HG02623 (cell line): Measurements from ENCODE around the gene USP54.
"Not testable (repeated sequence)": the region's sequence is repeated elsewhere in the genome, so short reads cannot be mapped to it uniquely, and the experiment has no call there.

Experiments
- ATAC-seq: cut with Tn5 transposase; IDR thresholded peaks from one replicate; pipeline ENCODE4 v1.9.1; 2021; ENCODE audit warnings: moderate library complexity; ENCODE audit not compliant: unreplicated experiment

Gene USP54, protein sequence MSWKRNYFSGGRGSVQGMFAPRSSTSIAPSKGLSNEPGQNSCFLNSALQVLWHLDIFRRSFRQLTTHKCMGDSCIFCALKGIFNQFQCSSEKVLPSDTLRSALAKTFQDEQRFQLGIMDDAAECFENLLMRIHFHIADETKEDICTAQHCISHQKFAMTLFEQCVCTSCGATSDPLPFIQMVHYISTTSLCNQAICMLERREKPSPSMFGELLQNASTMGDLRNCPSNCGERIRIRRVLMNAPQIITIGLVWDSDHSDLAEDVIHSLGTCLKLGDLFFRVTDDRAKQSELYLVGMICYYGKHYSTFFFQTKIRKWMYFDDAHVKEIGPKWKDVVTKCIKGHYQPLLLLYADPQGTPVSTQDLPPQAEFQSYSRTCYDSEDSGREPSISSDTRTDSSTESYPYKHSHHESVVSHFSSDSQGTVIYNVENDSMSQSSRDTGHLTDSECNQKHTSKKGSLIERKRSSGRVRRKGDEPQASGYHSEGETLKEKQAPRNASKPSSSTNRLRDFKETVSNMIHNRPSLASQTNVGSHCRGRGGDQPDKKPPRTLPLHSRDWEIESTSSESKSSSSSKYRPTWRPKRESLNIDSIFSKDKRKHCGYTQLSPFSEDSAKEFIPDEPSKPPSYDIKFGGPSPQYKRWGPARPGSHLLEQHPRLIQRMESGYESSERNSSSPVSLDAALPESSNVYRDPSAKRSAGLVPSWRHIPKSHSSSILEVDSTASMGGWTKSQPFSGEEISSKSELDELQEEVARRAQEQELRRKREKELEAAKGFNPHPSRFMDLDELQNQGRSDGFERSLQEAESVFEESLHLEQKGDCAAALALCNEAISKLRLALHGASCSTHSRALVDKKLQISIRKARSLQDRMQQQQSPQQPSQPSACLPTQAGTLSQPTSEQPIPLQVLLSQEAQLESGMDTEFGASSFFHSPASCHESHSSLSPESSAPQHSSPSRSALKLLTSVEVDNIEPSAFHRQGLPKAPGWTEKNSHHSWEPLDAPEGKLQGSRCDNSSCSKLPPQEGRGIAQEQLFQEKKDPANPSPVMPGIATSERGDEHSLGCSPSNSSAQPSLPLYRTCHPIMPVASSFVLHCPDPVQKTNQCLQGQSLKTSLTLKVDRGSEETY (N-terminal part only)

DNA sequence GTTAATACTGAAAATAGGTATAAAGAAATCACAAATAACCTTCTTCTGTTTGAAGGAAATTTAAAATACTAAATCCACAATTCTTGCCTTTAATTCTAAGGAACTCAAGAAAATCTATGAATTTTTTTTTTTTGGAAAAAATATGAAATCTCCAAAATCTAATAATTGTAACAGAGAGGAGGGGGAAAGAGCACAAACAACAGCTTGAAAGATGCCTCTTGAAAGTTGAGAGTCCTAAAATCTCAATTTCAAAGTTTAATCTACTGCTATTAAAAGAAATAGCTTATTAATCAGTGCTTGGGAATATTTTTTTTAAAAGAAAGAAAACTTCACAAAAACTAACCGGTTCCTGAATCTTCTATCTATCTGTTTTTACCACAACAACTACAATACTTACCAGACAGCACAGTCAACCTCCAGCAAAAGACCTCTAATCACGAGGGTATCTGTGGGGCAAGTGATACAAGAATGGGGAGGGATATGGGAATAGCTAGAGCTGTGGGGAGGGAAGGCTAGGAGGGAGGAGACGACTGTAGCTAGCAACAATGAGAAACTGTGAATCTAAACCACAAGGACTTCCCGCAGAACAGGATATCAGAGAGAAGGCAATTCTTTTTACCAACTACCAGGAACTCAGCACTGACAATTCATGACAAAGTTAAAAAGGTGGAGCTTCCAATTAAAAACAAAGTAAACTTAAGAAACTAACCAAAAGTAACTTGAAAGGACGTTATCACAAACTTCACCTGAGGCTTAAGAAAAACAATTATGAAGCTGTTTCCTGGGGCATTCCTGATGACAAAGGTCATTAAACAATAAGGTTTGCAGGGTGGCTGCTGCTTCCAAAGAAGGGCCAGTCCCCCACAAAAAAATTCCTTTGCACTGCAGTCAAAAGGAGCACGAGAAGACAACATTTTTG, at the start of gene USP54:
Gene USP54, minus strand, starts transcription at position 462 of the 919 bp plus-strand sequence. CDS start 15,684 bp downstream, outside the sequence.
- ATAC-seq, result no peak

GRCh38 chr10:73639286-73639685, 48.1 kb upstream of the USP54 start:
- no peak for ATAC-seq

DNA sequence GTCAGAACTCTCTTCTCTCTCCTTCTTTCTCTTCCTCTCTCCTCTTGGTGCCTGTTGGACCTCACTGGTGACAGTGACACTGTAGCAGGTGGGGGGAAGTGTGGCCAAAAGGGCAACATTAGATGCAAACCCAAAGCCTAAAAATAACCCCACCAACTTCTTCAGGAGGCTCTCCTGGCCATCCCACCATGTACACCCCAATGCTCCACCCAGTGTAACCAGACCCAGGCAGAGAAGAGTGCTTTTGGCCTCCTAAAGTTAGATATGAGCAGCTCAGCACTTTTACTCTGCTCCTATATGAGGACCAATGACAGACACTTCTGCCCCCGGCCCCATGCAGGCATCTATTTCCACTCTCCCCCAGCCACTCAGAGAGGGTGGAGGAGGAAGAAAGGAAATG, 44.6 kb upstream of the USP54 start:
- ATAC-seq, result no peak

GRCh38 chr10:73634421-73634820, 43.3 kb upstream of the USP54 start:
- ATAC-seq, result no peak

- no peak for ATAC-seq
Observed at GRCh38 chr10:73629165-73629564, 38.0 kb upstream of the USP54 start.

DNA sequence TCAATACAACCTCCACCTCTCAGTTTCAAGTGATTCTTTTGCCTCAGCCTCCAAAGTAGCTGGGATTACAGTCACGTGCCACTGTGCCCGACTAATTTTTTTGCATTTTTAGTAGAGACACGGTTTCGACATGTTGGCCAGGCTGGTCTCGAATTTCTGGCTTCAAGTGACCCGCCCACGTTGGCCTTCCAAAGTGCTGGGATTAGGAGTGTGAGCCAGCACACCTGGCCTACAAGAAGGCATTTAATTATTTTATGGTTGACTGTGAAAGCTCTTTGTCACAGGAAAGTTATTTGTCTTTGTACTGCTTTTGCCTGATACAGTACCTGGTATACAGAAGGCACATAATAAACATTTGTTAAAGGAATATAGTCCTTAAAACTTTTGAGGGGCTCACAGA, 37.3 kb upstream of the USP54 start:
- ATAC-seq, result no peak

DNA sequence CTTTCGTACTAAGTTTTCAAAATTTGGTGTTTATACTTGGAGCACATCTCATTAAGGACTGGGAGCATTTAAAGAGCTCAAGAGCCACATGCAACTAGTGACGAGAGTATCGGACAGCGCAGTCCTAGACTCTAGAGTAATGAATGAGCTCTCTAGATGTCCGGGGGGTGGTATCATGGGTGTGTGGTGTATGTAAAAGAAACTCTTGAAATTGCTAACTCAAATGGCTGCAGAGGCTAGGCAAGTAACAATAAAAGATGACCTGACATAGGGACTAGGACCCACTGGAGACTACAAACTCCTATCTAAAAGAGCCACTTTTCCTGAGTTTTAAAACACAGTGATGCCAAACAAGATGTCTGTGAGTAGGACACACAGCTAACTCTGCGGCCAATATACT, 36.2 kb upstream of the USP54 start:
- ATAC-seq, result no peak

DNA sequence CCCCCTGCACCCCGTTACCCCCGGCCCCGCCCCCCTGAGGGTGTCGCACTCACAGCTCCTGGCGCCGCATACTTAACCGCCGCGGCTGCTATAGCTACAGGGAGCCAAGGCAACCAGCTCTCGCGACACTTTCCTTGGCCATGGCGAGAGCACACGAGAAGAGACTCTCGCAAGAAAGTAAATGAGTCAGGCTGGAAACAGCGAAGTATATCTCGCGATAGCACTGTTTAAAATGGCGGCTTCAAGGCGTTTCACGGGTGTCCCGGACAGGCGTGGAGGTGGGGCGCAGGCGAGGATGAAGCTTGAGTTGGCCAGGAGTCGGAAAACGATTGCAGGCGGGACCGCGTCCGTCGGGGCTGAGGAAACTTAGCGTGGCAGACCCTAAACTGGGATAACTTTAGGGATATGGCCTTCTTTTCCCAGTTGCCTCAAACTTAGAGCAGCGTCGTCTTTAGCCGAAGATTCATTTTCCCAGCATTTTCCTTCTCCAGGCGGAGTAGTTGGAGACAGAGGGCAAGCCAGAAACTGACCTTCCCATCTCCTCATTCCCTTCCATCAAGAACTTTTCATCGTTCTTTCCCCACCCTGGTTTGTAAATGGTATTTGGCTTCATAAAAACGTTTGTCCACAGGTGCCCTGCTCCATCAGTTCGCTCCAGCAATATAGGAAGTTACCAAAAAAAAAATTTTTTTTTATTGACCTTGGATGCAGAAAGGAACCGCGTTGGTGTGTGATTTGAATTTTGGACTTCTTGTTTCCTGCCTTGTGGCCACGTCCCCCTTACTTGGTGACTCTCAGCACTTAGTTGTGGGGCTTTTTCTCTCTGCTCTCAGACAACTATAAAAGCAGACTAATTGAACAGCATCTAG, 35.0 kb upstream of the USP54 start:
- peak; percentile 95 for ATAC-seq

GRCh38 chr10:73625004-73625883, 34.1 kb upstream of the USP54 start:
- peak; percentile 23 for ATAC-seq

- no peak for ATAC-seq
Observed at GRCh38 chr10:73623056-73623455, 31.9 kb upstream of the USP54 start.

- ATAC-seq, result not testable (repeated sequence)
Observed at GRCh38 chr10:73620974-73621373, 29.8 kb upstream of the USP54 start.

- ATAC-seq, result not testable (repeated sequence)
Observed at GRCh38 chr10:73617143-73617542, 26.0 kb upstream of the USP54 start.

DNA sequence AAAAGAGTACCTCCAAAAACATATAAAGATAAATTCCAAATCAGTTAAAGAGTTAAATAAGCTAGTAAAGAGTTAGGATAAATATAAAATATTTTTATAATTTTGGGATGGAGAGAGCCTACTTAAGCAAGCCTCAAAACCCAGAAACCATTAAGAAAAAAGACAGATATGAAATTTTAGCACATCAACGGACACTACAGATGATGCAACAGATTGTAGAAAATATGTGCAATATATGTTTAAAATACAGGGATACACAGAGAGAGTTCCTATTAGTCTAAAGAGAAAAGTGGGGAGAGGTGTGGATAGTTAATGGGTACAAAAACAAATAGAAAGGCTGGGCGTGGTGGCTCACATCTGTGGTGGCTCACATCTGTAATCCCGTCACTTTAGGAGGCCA, 23.6 kb upstream of the USP54 start:
- ATAC-seq, result no peak

GRCh38 chr10:73609116-73609515, 18.0 kb upstream of the USP54 start:
- ATAC-seq, result no peak

DNA sequence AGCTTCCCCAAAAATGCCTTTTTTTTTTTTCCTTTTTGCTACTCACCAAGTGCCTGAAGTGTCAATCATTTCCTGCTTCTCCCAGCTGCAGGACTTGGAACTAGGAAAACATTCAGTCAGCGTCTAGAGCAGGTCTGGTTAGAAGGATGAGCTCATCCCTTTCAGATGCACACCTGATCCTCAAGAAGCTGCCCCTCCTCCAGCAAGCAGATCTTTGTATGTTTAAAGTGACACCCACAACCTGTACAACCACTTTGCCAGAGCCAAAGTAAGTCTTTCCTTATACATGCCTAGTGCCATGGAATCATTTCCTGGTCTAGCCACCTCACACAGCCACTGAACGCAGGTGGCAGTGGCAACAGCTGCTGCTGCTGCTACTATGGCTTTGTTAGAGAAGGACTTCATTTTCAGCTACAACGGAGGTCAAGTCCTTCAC, 10.4 kb upstream of the USP54 start:
- no peak for ATAC-seq

DNA sequence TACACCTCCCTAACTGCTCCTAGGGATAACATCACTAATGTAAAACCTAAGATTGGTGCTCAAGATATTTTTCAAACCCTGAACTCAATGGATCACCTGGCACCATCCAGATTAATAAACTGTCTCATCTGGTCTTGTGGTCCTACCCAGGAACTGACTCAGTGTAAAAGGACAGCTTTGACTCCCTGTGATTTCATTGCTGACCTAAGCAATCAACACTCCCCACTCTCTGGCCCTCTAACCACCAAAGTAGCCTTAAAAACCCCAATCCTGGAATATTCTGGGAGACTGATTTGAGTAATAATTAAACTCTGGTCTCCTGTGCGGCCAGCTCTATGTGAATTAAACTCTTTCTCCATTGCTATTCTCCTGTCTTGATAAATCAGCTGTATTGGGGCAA, 6.2 kb upstream of the USP54 start:
- ATAC-seq, result no peak

DNA sequence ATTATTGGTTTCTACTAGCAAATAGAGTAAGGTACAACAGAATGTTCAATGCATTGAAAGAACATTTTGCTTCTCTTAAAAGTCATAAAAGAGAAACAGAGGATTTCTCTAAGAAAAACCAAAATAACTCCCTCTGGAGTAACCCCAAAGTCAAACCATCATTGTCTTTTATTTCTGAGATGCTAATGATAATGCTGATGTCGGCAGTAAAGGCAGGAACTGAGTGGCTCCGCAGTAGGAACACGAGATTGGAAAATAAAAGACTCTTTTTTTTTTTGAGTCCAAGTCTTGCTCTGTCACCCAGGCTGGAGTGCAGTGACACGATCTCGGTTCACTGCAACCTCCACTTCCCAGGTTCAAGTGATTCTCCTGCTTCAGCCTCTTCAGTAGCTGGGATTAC, 2.7 kb upstream of the USP54 start:
- no peak for ATAC-seq

- no peak for ATAC-seq
Observed at GRCh38 chr10:73593110-73593509, 2.0 kb upstream of the USP54 start.
